HuH-7.5 (cell line): ENCODE data around the gene DLG5.

ENCODE experiments used
- DNase-seq: peaks from one replicate; pipeline ENCODE4 v3.0.0; 2011; ENCODE audit warnings: low spot score

Gene DLG5

DNA sequence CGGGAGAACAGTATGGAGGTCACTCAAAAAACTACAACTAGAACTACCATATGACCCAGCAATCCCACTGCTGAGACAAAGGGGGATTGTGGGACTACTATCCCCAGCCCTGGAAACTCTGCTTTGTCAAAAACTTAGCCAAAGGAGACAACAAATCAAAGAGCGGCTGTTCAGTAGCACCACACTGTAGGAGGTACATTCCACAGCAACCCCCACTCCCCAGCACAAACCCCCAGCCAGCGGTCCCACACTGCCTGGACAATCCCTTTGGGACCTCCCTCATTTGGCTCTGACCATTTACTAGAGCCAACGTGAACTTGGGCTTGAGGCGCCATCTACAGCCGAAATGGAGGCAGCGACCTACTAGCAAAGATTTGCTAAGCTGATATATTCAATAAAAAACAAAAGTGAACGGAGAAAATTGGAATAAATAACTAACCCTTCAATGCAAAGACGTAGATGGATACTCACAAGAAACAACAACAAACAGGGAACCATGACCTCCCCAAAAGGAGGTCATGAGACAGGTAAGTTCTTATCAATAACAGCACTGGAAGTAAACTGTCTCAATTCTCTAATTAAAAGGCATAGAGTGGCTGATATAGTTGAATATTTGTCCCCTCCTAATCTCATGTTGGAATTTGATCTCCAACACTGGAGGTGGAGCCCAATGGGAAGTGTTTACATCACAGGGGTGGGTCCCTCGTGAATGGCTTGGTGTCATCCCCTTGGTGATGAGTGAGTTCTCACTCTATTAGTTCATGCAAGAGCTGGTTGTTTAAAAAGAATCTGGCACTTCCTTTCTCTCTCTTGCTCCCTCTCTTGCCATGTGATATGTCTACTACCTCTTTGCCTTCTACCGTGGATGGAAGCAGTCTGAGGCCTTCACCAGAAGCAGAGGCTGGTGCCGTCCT, 170.0 kb downstream of the DLG5 start:
- DNase-seq: peak; percentile 29

DNA sequence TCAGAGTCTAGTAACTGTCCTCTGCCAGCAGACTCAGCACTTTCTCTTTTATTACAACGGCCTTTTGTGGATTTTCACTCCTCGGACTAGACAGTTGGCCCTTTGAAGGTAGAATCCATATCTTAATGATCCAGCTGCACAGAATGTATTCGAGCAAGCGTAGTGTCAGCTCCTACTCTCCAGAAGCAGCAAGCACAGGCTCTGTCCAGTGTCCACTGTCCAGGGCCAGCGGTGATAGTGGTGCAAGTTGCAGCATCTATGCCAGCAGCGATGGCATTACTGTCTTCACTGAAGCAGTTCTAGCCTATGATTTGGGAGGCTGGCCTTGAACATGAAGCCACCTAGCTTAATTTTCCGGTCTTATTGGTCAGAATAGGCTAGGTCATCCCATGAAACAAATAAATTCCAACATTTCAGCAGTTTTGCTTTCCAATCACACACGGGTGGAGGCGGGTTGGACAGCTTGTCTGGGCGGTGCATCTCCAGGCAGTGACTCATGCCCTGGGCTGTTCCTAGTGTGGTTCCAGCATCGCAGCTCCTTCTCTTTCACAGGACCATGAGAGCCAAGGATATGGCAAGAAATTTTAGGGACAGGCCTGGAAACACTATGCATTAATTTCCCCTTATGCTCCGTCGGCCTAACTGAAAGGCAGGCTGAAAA, 180.4 kb downstream of the DLG5 start:
- no peak for DNase-seq

DNA sequence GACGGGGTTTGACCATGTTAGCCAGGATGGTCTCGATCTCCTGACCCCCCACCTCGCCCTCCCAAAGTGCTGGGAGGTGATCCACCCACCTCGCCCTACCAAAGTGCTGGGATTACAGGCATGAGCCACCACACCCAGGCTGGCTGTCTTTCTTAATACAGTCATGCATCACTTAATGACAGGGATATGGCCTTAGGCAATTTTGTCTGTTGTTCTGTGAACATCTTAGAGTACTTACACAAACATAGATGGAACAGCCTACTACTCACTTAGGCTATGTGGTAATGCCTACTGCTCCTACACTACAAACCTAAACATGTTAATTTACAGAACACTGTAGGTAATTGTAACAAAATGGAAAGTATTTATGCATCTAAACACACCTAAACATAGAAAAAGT, 182.3 kb downstream of the DLG5 start:
- DNase-seq: no peak

DNA sequence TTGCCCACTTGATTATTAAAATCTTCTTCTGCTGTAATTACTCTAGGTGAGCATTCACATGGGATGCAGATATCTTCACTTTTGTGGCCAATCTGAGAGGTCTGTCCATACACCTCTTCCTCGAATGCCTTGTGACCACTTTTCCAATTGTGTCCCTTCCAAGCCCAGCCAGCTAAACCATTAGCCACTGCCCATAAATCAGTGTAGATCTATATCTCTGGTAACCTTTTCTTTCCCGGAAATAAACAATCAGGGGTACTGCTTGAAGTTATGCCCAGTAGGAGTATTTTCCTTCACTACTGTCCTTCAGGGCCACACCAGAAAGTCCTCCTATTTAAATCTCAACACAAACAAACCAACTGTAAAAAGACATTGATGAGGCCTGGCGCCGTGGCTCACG, 184.4 kb downstream of the DLG5 start:
- no peak for DNase-seq

DNA sequence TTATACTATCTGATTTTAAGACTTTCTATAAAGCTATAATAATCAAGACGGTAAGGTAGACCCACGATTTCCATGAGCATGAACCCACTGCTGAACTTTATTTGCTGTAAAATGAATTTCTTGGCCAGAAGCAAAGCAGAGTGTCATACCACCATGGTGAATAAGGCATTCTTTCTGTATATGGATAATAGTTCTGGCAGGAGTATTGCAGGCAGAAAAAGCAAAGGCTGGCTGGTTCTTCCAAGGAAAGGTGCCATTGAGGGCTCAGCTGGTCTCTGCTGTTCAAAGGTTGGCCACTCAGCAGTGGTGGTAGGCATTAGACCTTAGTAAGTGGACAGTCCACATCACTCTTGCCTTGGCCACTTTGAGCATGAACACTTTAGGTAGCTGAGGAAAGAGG, 184.8 kb downstream of the DLG5 start:
- no peak for DNase-seq
